ENCODE data around the gene CDK11A.
"Not testable (repeated sequence)": the region's sequence is repeated elsewhere in the genome, so short reads cannot be mapped to it uniquely, and the experiment has no call there.

The CDK11A gene

GRCh38 chr1:1664941-1665814 lies 59.0 kb downstream of the CDK11A start:
- DNase-seq (ENCODE audit: insufficient read length, low spot score) (no peak), FAIRE-seq (no peak)

- not testable (repeated sequence) for FAIRE-seq; DNase-seq (ENCODE audit: insufficient read length, low spot score)
These were observed 59.8 kb downstream of the CDK11A start for GRCh38 chr1:1664318-1664717.

- DNase-seq (ENCODE audit: insufficient read length, low spot score); FAIRE-seq: not testable (repeated sequence)
These were observed 61.2 kb downstream of the CDK11A start for GRCh38 chr1:1662830-1663560.

DNA sequence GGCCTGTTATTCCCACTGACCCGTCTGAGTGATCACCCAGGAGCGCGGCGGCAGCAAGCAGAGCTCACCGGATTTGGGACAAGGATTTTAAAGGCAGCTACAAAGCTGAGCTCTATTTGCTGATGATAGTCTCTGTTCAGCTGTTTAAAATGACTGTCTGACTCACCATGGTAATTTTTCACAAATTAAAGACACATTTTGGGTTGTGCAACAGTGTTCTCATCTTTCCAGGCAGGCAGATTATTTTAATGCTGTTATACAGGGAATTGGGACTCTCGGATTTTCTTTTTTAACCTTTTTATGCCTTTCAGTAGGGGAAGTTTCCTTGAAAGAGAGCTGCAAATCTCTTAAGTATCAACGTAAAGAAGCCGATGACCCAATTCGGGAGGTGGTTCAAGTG lies 61.8 kb downstream of the CDK11A start:
- not testable (repeated sequence) for DNase-seq (ENCODE audit: insufficient read length, low spot score); FAIRE-seq

DNA sequence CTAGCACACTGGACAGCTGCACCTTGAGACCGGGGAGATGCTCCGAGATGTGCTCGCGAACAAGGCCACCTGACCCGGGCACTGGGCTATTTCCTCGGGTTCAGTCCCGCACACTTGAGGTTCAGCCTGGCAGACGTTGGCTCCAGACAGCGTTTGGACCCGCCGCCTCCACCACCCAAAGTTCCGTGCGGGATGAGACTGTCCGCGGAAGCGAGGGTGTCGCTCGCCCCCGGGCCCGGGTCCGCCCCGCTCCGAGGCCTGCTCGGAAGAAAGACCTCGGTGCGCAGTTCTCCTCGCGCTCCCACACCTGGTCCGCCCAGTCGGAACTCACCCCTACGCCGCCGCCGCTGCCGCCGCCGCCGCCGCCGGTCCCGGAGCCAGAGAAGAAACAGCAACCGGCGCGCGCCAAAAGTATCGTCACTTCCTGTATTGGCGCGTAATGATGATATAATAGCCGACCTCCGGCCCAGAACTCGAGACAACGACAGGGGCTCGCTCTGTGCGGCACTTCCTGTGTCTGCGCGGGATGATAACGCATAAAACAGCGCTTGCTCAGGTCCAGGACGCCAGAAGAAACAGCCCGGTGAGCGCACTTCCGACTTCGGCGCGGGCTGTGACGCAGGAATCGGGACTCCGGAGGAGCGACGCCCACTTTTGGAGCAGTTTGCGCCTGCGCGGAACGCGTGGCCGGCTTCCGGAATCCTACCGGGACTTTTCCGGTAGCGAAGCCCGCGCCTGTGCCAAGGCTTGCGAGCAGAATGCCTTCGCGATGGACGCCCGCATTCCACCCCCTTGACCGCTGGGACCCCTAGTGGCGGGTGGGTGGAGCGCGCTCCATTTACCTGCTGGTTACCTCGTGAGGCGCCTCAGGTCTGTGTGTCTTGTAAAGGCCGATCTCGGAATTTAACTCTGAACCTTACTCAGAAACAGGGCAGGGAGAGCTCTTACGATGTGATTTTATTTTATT lies 65.3 kb downstream of the CDK11A start, which contains the start of gene CDK11B:
Gene CDK11B (minus strand): TSS at position 422 of the 967 bp plus-strand sequence. CDS start 1,519 bp downstream, outside the sequence.
- FAIRE-seq (peak; percentile 98), DNase-seq (ENCODE audit: insufficient read length, low spot score) (peak; percentile 86)

Measured in GM19239 (cell line).